ENCODE data around the gene OCEL1.

- TF ChIP-seq, protein P1, sequence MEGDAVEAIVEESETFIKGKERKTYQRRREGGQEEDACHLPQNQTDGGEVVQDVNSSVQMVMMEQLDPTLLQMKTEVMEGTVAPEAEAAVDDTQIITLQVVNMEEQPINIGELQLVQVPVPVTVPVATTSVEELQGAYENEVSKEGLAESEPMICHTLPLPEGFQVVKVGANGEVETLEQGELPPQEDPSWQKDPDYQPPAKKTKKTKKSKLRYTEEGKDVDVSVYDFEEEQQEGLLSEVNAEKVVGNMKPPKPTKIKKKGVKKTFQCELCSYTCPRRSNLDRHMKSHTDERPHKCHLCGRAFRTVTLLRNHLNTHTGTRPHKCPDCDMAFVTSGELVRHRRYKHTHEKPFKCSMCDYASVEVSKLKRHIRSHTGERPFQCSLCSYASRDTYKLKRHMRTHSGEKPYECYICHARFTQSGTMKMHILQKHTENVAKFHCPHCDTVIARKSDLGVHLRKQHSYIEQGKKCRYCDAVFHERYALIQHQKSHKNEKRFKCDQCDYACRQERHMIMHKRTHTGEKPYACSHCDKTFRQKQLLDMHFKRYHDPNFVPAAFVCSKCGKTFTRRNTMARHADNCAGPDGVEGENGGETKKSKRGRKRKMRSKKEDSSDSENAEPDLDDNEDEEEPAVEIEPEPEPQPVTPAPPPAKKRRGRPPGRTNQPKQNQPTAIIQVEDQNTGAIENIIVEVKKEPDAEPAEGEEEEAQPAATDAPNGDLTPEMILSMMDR (IDR thresholded peaks at IDR 0.05) = no peak
- no peak for TF ChIP-seq EZH2 (IDR thresholded peaks at IDR 0.05; ENCODE audit: borderline replicate concordance, insufficient read depth, low read depth, low read length, poor library complexity, severe bottlenecking)
Measured at GRCh38 chr19:17219286-17219685, 6.7 kb upstream of the OCEL1 start.

All from B cell (primary cell).